ENCODE results near the gene IGSF9.
"Not testable (repeated sequence)": the region's sequence is repeated elsewhere in the genome, so short reads cannot be mapped to it uniquely, and the experiment has no call there.

Gene IGSF9

GRCh38 chr1:159900086-159900680 lies 45.2 kb downstream of the IGSF9 start, which contains the start of gene CFAP45:
Gene CFAP45, minus strand, starts transcription at chr1:159900165. Its CDS starts 67 bp downstream, at chr1:159900098.
- in situ Hi-C loops (cut with HindIII; ENCODE audit: low sequenced_read_pairs): no loop called here
- H3K4me3 ChIP-seq (ENCODE audit: low read depth, low read length): no peak within 1 kb of the TSS
- no peak for TF ChIP-seq CTCF (IDR thresholded peaks at IDR 0.05; ENCODE audit: low read depth, low read length)
- DNase-seq (ENCODE audit: low read depth, low spot score): peak; percentile 86

GRCh38 chr1:159899634-159900033 lies 45.8 kb downstream of the IGSF9 start:
- DNase-seq (ENCODE audit: low read depth, low spot score); H3K4me3 ChIP-seq (ENCODE audit: low read depth, low read length): not testable (repeated sequence)
- in situ Hi-C loops (cut with HindIII; ENCODE audit: low sequenced_read_pairs): loop anchor here (25.0 kb wide), 1 partner anchor 112 kb away; the partner anchor contains the start of gene DUSP23

GRCh38 chr1:159898527-159898926 lies 46.9 kb downstream of the IGSF9 start:
- in situ Hi-C loops (cut with HindIII; ENCODE audit: low sequenced_read_pairs): loop anchor here (25.0 kb wide), 1 partner anchor 111 kb away; the partner anchor contains the start of gene DUSP23
- no peak for DNase-seq (ENCODE audit: low read depth, low spot score)
- no peak for TF ChIP-seq CTCF (IDR thresholded peaks at IDR 0.05; ENCODE audit: low read depth, low read length)
- H3K4me3 ChIP-seq (ENCODE audit: low read depth, low read length): no peak overlapping the region

GRCh38 chr1:159897962-159898361 lies 47.5 kb downstream of the IGSF9 start:
- in situ Hi-C loops (cut with HindIII; ENCODE audit: low sequenced_read_pairs): loop anchor here (25.0 kb wide), 1 partner anchor 111 kb away; the partner anchor contains the start of gene DUSP23
- no peak for TF ChIP-seq CTCF (IDR thresholded peaks at IDR 0.05; ENCODE audit: low read depth, low read length)
- no peak overlapping the region for H3K4me3 ChIP-seq (ENCODE audit: low read depth, low read length)
- DNase-seq (ENCODE audit: low read depth, low spot score): no peak

- TF ChIP-seq CTCF (IDR thresholded peaks at IDR 0.05; ENCODE audit: low read depth, low read length): no peak
- in situ Hi-C loops (cut with HindIII; ENCODE audit: low sequenced_read_pairs): loop anchor here (25.0 kb wide), 1 partner anchor 109 kb away; the partner anchor contains the start of gene DUSP23
- no peak overlapping the region for H3K4me3 ChIP-seq (ENCODE audit: low read depth, low read length)
- DNase-seq (ENCODE audit: low read depth, low spot score): no peak
Measured at GRCh38 chr1:159896546-159896930, 48.9 kb downstream of the IGSF9 start.

- no peak for DNase-seq (ENCODE audit: low read depth, low spot score)
- H3K4me3 ChIP-seq (ENCODE audit: low read depth, low read length): no peak overlapping the region
- TF ChIP-seq CTCF (IDR thresholded peaks at IDR 0.05; ENCODE audit: low read depth, low read length): no peak
- in situ Hi-C loops (cut with HindIII; ENCODE audit: low sequenced_read_pairs): loop anchor here (25.0 kb wide), 1 partner anchor 109 kb away; the partner anchor contains the start of gene DUSP23
Measured at GRCh38 chr1:159895836-159896545, 49.4 kb downstream of the IGSF9 start.

GRCh38 chr1:159895286-159895685 lies 50.1 kb downstream of the IGSF9 start:
- no peak for DNase-seq (ENCODE audit: low read depth, low spot score)
- TF ChIP-seq CTCF (IDR thresholded peaks at IDR 0.05; ENCODE audit: low read depth, low read length): no peak
- in situ Hi-C loops (cut with HindIII; ENCODE audit: low sequenced_read_pairs): loop anchor here (25.0 kb wide), 1 partner anchor 108 kb away; the partner anchor contains the start of gene DUSP23
- no peak overlapping the region for H3K4me3 ChIP-seq (ENCODE audit: low read depth, low read length)
